ENCODE results near the gene ODAD2. TPM values are rescaled to one million over a fixed set of nuclear protein-coding genes. Genes with fewer than 3 reads are reported as not detected.
"Not testable (repeated sequence)": the region's sequence is repeated elsewhere in the genome, so short reads cannot be mapped to it uniquely, and the experiment has no call there.

The ODAD2 gene
- total and polyA plus RNA-seq, 11 donors, result 0.21 to 1.5 (median 0.64) TPM; not detected in 6

DNA sequence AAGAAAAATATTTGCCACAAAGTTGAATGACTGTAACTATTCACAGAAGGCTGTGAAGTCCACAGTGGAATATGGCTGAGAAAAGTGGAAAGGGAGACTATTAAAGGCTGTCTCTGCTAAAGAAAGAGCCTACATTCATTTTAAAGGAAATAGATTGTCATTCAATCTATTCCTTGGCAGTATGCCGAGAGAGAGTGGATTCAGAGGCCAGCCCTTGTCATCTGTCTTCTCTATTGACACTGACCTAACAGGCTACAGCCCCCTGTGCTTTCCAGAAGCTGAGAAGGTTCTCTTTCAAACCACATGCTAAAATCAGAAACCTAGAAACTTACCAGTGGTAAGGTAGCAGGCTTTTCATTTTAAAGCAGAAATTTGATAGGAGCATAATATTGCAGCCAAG, 12.1 kb downstream of the ODAD2 start:
- H3K4me1 ChIP-seq, result no peaks in the 10 kb centered on the region
- DNase-seq, result no peak
- no peaks in the 10 kb centered on the region for H3K27me3 ChIP-seq
- ATAC-seq, result no peak
- H3K27ac ChIP-seq, result no peak overlapping the region
- no peaks in the 10 kb centered on the region for H3K36me3 ChIP-seq
- WGBS, 4 donors, result 25 to 56% (median 42%) methylated on average over 1 of the region's 1 CpG
- no peaks in the 10 kb centered on the region for H3K9me3 ChIP-seq
- H3K4me3 ChIP-seq, result no peak overlapping the region
- no peak for TF ChIP-seq POLR2A (IDR thresholded peaks at IDR 0.05)
- TF ChIP-seq, protein P1, sequence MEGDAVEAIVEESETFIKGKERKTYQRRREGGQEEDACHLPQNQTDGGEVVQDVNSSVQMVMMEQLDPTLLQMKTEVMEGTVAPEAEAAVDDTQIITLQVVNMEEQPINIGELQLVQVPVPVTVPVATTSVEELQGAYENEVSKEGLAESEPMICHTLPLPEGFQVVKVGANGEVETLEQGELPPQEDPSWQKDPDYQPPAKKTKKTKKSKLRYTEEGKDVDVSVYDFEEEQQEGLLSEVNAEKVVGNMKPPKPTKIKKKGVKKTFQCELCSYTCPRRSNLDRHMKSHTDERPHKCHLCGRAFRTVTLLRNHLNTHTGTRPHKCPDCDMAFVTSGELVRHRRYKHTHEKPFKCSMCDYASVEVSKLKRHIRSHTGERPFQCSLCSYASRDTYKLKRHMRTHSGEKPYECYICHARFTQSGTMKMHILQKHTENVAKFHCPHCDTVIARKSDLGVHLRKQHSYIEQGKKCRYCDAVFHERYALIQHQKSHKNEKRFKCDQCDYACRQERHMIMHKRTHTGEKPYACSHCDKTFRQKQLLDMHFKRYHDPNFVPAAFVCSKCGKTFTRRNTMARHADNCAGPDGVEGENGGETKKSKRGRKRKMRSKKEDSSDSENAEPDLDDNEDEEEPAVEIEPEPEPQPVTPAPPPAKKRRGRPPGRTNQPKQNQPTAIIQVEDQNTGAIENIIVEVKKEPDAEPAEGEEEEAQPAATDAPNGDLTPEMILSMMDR (IDR thresholded peaks at IDR 0.05), result no peak
- intact Hi-C loops (cut with DNase I), result no loop called here

DNA sequence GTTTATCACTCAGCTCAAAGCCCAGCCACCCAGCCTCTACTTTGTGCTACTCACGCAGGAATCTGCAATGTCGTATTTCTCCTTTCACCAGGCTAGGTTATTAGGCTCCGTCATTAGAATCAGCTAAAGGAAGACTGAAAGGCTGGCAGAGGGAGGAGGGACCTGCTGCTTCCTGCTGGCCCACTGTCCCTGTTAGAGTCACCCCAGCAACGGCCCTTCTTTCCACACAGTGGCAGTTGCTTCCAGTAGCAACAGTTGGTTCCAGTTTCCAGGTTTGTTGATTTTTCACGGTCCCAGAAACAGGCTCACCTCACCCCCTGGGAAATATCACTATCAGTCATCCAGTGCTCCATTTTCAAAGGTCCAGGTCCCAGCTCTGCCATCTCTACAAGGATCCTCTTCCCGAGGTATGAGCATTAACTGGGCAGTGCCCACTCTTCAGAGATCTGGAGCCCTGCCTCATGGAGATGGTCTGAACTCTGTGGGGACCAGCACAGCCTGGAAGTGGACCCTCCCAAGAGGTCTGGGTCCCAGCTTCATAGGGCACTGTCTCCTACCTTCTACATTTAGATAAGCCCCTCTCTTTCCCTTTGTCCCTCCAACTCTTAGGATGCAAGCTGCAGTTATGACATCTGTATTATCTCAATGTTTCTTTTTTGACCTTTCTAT, 15.9 kb downstream of the ODAD2 start:
- no peak overlapping the region for H3K27ac ChIP-seq
- DNase-seq, result no peak
- no peaks in the 10 kb centered on the region for H3K27me3 ChIP-seq
- H3K4me1 ChIP-seq, result no peaks in the 10 kb centered on the region
- no peak for ATAC-seq
- no peak for TF ChIP-seq POLR2A (IDR thresholded peaks at IDR 0.05)
- TF ChIP-seq, protein P1 (IDR thresholded peaks at IDR 0.05), result no peak
- H3K4me3 ChIP-seq, result no peak overlapping the region
- 69 to 74% (median 71%) methylated on average over 6 of the region's 6 CpGs for WGBS, 4 donors
- H3K9me3 ChIP-seq, result no peaks in the 10 kb centered on the region
- no peaks in the 10 kb centered on the region for H3K36me3 ChIP-seq
- intact Hi-C loops (cut with DNase I), result no loop called here

DNA sequence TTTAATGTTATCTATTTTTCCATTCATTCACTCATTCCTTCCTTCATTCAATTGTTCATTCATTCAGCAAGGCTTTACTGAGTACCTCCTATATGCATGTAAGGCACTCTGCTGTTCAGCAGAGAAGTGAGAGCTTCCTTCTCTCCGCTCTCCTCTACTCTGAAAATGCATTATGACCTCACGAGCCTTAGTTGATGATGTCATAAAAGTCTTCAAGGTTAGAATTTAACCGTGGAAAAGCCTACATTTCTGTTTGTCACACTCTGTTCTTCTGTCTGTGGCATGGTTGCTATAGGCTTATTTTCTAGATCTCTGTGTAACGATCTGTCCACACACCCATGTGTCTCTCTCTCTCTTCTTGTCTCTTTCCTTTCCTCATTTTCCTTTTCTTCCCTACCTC, 17.1 kb downstream of the ODAD2 start:
- Histone ChIP-seq H3K4me1 (no peaks in the 10 kb centered on the region), H3K27ac (no peak overlapping the region), H3K9me3 (peaks cover 0 to 4% (median 0%) of the 10 kb centered on the region in 12 donors), H3K27me3 (no peaks in the 10 kb centered on the region), H3K36me3 (no peaks in the 10 kb centered on the region), H3K4me3 (no peak overlapping the region)
- WGBS, 4 donors, result 74 to 87% (median 80%) methylated on average over 4 of the region's 4 CpGs
- no peak for ATAC-seq
- no peak for DNase-seq
- intact Hi-C loops (cut with DNase I), result no loop called here
- TF ChIP-seq, protein P1 (IDR thresholded peaks at IDR 0.05), result no peak
- TF ChIP-seq POLR2A (IDR thresholded peaks at IDR 0.05), result no peak

DNA sequence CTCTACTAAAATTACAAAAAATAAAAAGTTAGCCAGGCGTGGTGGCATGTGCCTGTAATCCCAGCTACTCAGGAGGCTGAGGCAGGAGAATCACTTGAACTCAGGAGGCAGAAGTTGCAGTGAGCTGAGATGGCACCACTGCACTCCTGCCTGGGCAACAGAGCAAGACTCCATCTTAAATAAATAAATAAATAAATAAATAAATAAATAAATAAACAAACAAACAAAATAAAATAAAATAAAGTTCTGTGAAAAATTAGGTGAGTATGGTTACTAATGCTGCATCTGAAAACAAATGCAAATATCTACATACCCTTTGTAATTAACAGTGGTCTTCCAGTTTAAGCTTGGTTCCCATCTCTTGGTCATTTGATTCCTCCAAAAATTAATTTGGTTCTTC, 28.1 kb downstream of the ODAD2 start:
- not testable (repeated sequence) for H3K36me3 ChIP-seq, ATAC-seq, H3K4me1 ChIP-seq, H3K27me3 ChIP-seq, H3K9me3 ChIP-seq, H3K4me3 ChIP-seq, DNase-seq, H3K27ac ChIP-seq
- intact Hi-C loops (cut with DNase I), result loop anchor here in 1 of 10 donors (10.0 kb wide), 1 partner anchor 56 kb away; no protein-coding TSS in a partner anchor
- WGBS, 4 donors, result 79 to 91% (median 87%) methylated on average over 1 of the region's 1 CpG

DNA sequence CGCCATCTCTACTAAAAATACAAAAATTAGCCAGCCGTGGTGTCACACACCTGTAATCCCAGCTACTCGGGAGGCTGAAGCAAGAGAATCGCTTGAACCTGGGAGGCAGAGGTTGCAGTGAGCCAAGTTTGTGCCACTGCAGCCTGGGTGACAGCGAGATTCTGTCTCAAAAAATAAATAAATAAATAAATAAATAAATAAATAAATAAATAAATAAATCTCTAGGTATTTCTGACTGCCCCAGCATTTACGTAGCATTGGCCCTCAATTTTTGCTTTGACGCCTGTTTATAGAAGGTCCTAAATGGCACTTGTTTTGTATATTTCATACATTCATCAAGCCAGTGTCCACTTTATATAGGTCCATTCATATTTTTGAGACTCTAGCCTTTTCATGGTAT, 28.9 kb downstream of the ODAD2 start:
- WGBS, 4 donors, result 89 to 92% (median 90%) methylated on average over 7 of the region's 7 CpGs
- not testable (repeated sequence) for H3K4me1 ChIP-seq, ATAC-seq, H3K9me3 ChIP-seq, H3K27ac ChIP-seq, DNase-seq, H3K4me3 ChIP-seq, H3K27me3 ChIP-seq, H3K36me3 ChIP-seq
- intact Hi-C loops (cut with DNase I), result loop anchor here in 1 of 10 donors (10.0 kb wide), 1 partner anchor 55 kb away; no protein-coding TSS in a partner anchor

Data from heart left ventricle (tissue), 16 donors.